NT2/D1 (cell line): ENCODE results near the gene P2RY6.

Source experiments
- DNase-seq: peaks from one replicate; pipeline ENCODE4 v3.0.0-alpha.2; 2011; ENCODE audit warnings: low read depth, low spot score
- H3K27me3 ChIP-seq: 2 replicates; pipeline ENCODE4 v1.6.0; 2011; ENCODE audit warnings: mild to moderate bottlenecking; ENCODE audit not compliant: insufficient read length, insufficient read depth
- H3K36me3 ChIP-seq: 2 replicates; pipeline ENCODE4 v1.6.1; 2011; ENCODE audit warnings: mild to moderate bottlenecking, low read length, mixed read lengths; ENCODE audit not compliant: insufficient read depth, insufficient read length
- H3K4me1 ChIP-seq: 2 replicates; pipeline ENCODE4 v1.5.1; 2011; ENCODE audit not compliant: insufficient read depth, insufficient read length
- H3K4me3 ChIP-seq: 2 replicates; pipeline ENCODE4 v1.5.1; 2011; ENCODE audit warnings: low read depth; ENCODE audit not compliant: insufficient read length
- H3K9ac ChIP-seq: 2 replicates; pipeline ENCODE4 v1.6.0; 2011; ENCODE audit warnings: low read depth; ENCODE audit not compliant: insufficient read length
- H3K9me3 ChIP-seq: 2 replicates; pipeline ENCODE4 v1.5.1; 2011; ENCODE audit warnings: mild to moderate bottlenecking, low read length; ENCODE audit not compliant: insufficient read depth
- SUZ12 ChIP-seq: IDR thresholded peaks from 2 replicates; pipeline ENCODE4 v1.6.1; 2011; ENCODE audit not compliant: insufficient read length, insufficient read depth; ENCODE audit errors: extremely low read depth
- YY1 ChIP-seq: IDR thresholded peaks from 2 replicates; pipeline ENCODE4 v1.6.1; 2011; ENCODE audit not compliant: insufficient read length, insufficient read depth
- ZNF274 ChIP-seq: IDR thresholded peaks from 2 replicates; pipeline ENCODE4 v1.6.1; 2011; ENCODE audit warnings: mild to moderate bottlenecking, low read depth, low read length

The P2RY6 gene

DNA sequence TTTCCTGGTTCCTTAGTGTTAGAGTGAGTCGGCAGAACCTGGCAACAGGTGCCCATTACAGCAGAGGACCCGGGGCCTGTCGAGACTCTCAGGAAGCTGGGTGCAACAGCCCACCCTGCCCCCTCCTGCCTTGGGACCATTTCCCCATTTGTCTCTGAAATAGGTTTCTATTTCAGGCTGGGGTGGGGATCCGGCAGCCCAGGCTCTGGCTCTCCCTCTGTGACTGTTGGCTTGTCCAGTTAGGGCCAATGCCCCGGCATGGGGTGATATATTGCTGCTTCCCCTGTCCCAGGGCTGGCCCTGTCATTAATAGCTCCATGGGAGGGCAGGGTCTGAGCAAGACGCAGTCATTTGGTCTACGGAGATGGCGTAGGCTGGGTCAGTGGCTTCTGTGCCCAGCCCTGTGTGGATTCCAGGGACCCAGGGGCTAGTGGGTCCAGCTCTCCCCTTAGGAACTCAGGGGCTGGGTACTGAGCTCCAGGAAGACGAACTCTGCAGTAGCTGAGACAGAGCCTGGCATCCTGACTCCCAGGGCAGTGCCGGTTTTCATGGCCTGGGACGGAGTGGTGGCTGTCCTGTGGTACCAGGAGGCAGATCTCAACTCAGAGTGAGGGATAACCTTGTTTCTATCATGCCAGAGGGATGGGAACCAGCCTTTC is 2.7 kb downstream of the P2RY6 start:
- H3K9ac ChIP-seq: no peak overlapping the region
- no peaks in the 10 kb centered on the region for H3K9me3 ChIP-seq
- H3K4me3 ChIP-seq: no peak overlapping the region
- no peak for DNase-seq
- TF ChIP-seq SUZ12 (no peak), ZNF274 (no peak), YY1 (no peak)
- peaks cover 22% of the 10 kb centered on the region for H3K4me1 ChIP-seq
- H3K36me3 ChIP-seq: no peaks in the 10 kb centered on the region
- no peaks in the 10 kb centered on the region for H3K27me3 ChIP-seq

DNA sequence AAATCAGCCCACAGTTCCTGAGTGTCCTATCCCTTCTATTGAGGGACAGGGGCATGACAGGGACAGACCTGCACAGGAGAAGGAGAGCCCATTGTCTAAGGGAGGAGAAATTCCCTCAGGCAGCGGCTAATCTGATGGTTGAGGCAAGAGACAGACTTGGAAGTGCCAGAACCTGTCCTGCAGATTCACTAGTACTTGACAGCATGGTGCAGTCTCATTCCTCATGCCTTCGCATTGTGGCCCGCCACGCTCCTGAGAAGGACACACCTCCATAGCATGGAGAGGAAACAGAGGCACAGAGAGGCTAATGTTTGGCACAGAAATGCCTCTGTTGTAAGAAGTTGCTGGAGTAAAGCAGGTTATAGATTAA is 3.2 kb downstream of the P2RY6 start:
- Histone ChIP-seq H3K27me3 (no peaks in the 10 kb centered on the region), H3K36me3 (no peaks in the 10 kb centered on the region), H3K4me1 (peaks cover 20% of the 10 kb centered on the region), H3K9ac (no peak overlapping the region), H3K4me3 (no peak overlapping the region), H3K9me3 (no peaks in the 10 kb centered on the region)
- DNase-seq: no peak
- TF ChIP-seq YY1: no peak
- no peak for TF ChIP-seq ZNF274
- no peak for TF ChIP-seq SUZ12

DNA sequence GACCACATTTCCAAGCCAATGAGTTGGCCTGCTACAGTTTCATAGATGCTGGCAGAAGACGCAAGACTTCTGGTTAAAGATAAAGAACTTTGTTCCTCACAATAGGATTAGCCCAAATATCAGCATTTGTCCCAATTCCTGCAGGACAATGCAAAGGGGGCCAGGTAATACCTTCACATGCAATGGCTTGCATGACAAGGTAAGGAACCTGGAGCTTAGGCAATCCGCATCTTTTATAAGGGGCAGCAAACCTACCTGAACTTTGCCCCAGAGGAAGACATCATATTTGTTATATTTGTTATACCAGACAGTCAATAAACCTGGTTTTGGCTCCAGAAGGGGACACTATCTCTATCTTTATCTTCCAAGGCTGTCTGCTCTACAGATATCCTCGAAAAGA is 5.3 kb downstream of the P2RY6 start:
- H3K9ac ChIP-seq: no peak overlapping the region
- H3K36me3 ChIP-seq: no peaks in the 10 kb centered on the region
- no peaks in the 10 kb centered on the region for H3K27me3 ChIP-seq
- no peak overlapping the region for H3K4me3 ChIP-seq
- peaks cover 13% of the 10 kb centered on the region for H3K4me1 ChIP-seq
- no peak for DNase-seq
- no peaks in the 10 kb centered on the region for H3K9me3 ChIP-seq
- TF ChIP-seq ZNF274 (no peak), SUZ12 (no peak), YY1 (no peak)

DNA sequence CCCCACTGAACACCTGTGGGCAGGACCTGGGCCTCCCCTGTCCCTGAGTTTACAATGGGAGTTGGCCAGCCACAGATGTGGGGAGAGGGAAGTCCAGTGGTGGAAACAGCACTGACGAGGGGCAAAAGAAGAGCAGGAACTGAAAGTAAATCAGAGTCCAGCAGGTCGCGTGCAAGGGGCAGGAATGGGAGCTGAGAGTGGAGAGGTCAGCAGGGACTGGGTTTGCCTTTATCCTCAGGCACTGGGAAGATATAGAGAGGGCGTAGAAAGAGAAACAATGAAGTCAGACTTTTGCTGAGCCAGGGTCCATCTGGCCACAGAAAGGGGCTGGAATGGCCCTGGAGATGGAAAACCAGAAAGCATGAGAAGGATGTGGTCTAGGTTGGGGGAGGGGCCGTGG is 8.5 kb downstream of the P2RY6 start:
- H3K4me3 ChIP-seq: no peak overlapping the region
- H3K9me3 ChIP-seq: no peaks in the 10 kb centered on the region
- H3K27me3 ChIP-seq: no peaks in the 10 kb centered on the region
- TF ChIP-seq YY1 (no peak), SUZ12 (no peak), ZNF274 (no peak)
- DNase-seq: no peak
- no peak overlapping the region for H3K9ac ChIP-seq
- H3K36me3 ChIP-seq: no peaks in the 10 kb centered on the region
- no peaks in the 10 kb centered on the region for H3K4me1 ChIP-seq

DNA sequence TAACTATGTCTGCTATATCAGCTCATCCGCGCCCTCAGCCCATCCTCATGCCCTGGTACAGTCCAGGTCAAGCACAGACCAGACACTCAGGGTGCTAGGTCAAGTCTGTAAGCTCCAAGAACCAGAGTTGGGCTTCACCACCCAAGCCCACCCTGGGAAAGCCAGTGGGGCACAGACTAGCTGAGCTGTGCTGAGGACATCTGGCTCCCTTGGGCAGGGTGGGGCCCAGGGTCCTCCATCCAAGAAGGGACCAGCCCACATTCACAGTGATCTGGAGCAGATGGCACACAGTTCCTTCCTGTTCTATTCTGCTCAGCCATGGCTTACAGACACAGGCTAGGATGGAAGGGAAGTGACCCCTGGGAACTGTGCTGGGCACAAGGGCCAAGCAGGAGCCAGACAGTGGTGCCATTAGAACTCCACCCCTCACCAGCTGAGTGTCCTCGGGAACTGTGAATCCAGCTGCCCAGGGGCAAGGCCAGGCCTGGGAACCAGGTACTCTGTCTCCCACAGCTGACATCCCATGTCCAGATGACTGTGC is 9.1 kb downstream of the P2RY6 start:
- Histone ChIP-seq H3K4me1 (no peaks in the 10 kb centered on the region), H3K9ac (no peak overlapping the region), H3K9me3 (no peaks in the 10 kb centered on the region), H3K4me3 (no peak overlapping the region), H3K36me3 (no peaks in the 10 kb centered on the region), H3K27me3 (no peaks in the 10 kb centered on the region)
- no peak for TF ChIP-seq ZNF274
- TF ChIP-seq YY1: no peak
- no peak for TF ChIP-seq SUZ12
- DNase-seq: no peak

DNA sequence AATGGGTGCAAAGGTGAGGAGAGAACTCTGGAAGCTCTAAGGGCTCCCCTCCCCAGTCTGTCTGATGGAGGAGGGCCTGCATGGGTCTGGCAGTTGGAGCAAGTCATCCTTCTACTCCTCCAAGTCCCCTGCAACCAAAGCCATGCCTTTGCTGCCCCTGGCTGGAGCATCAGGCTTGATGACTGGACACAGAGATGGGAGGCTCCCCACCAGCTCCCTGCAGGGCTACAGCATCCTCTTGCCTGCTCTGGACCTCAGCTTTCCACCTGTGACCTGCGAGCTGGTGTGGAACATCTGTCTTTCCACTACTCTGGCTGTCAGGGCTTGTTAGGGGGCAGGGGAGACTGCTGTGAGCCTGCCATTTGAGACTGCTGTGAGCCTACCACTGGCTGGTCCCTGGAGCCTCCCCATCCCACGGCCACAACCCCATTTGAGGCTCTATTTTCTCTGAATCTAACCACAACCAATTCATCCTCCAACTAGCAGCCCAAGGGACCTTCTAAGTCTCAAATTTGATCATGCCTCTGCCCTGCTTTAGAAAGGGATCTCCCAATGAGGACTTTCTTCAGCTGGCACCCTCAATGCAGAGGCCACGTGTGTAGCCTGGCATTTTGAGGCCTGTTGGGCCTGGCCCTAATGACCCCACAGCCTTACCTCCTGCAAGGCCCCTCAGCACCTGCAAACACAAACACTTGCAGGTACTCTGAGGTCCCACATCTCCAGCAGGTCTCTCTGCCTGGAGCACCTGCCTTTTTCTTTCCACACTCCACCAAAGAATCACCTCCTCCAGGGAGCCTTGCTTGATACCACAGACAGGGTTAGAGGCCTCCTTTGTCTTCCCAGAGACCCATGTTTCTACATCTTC is 9.9 kb downstream of the P2RY6 start:
- Histone ChIP-seq H3K36me3 (no peaks in the 10 kb centered on the region), H3K9me3 (no peaks in the 10 kb centered on the region), H3K4me1 (no peaks in the 10 kb centered on the region), H3K4me3 (no peak overlapping the region), H3K9ac (no peak overlapping the region), H3K27me3 (no peaks in the 10 kb centered on the region)
- DNase-seq: no peak
- no peak for TF ChIP-seq SUZ12
- no peak for TF ChIP-seq YY1
- TF ChIP-seq ZNF274: no peak
